BLaER1 treated with 17β-estradiol and CSF1 and Interleukin-3, amounts not matched to agents 10 nM and 100 nM (cell line): ENCODE data around the gene IAH1.
A peak's percentile ranks its signal among the peaks of the same experiment; 100 is the strongest.

Experiments used
- H3K27ac ChIP-seq, 11 experiments: shearing (Covaris generic); formaldehyde crosslinking; 2 replicates each; pipeline ENCODE4 v1.8.1; 2022
- H3K27me3 ChIP-seq, 11 experiments: shearing (Covaris generic); formaldehyde crosslinking; 2 replicates each; pipeline ENCODE4 v1.8.1; 2022
- H3K36me3 ChIP-seq, 11 experiments: shearing (Covaris generic); formaldehyde crosslinking; 2 replicates each; pipeline ENCODE4 v1.8.1; 2022
- H3K4me1 ChIP-seq, 10 experiments: shearing (Covaris generic); formaldehyde crosslinking; 2 replicates each; pipeline ENCODE4 v1.8.1; 2022
- H3K4me2 ChIP-seq, 11 experiments: shearing (Covaris generic); formaldehyde crosslinking; 2 replicates each; pipeline ENCODE4 v1.8.1; 2022
- H3K4me3 ChIP-seq, 10 experiments: shearing (Covaris generic); formaldehyde crosslinking; 2 replicates each; pipeline ENCODE4 v1.8.1; 2022
- H3K9ac ChIP-seq, 11 experiments: shearing (Covaris generic); formaldehyde crosslinking; 2 replicates each; pipeline ENCODE4 v1.8.1; 2022
- H3K9me3 ChIP-seq, 11 experiments: shearing (Covaris generic); formaldehyde crosslinking; replicated peaks in 1 of 11; 2 replicates each; pipeline ENCODE4 v1.8.1; 2022
- H4K20me1 ChIP-seq, 11 experiments: shearing (Covaris generic); formaldehyde crosslinking; 2 replicates each; pipeline ENCODE4 v1.8.1; 2022
- Cebpa-rat ChIP-seq, 11 experiments: shearing (Covaris generic); IDR thresholded peaks; 2 replicates each; pipeline ENCODE4 v1.8.1; 2022

IAH1 gene

GRCh38 chr2:9527995-9528787 is 53.8 kb downstream of the IAH1 start:
- no peak overlapping the region for H3K4me2 ChIP-seq
- no peak for TF ChIP-seq Cebpa-rat (IDR thresholded peaks at IDR 0.05)
- peaks cover 0 to 15% (median 8%) of the 10 kb centered on the region in 10 experiments; a peak in 10 of 20 replicates for H3K4me1 ChIP-seq
- H3K36me3 ChIP-seq = peaks cover 97 to 100% (median 100%) of the 10 kb centered on the region in 11 experiments
- H4K20me1 ChIP-seq = peaks cover 12 to 92% (median 68%) of the 10 kb centered on the region in 11 experiments; a peak in 18 of 22 replicates
- no peak overlapping the region for H3K27ac ChIP-seq
- no peaks in the 10 kb centered on the region for H3K27me3 ChIP-seq
- no peak overlapping the region for H3K9ac ChIP-seq
- no peak overlapping the region for H3K4me3 ChIP-seq
- no peaks in the 10 kb centered on the region for H3K9me3 ChIP-seq

- Histone ChIP-seq H4K20me1 (peaks cover 9 to 69% (median 39%) of the 10 kb centered on the region in 11 experiments; a peak in 15 of 22 replicates), H3K4me1 (peaks cover 40 to 51% (median 50%) of the 10 kb centered on the region in 10 experiments), H3K27ac (peak overlapping the region in 1 of 11 experiments; percentile 91; a peak in 2 of 22 replicates), H3K4me2 (no peak overlapping the region), H3K9me3 (no peaks in the 10 kb centered on the region), H3K4me3 (no peak overlapping the region), H3K36me3 (peaks cover 74 to 93% (median 85%) of the 10 kb centered on the region in 11 experiments), H3K27me3 (no peaks in the 10 kb centered on the region), H3K9ac (0 out of 22 replicates have a peak overlapping the region, but pooled peaks of 1 of the 11 experiments have one; percentile 4)
- TF ChIP-seq Cebpa-rat (IDR thresholded peaks at IDR 0.05) = no peak
These were observed 58.1 kb downstream of the IAH1 start for GRCh38 chr2:9532421-9532820.

GRCh38 chr2:9533663-9534062 is 59.3 kb downstream of the IAH1 start:
- Histone ChIP-seq H3K27ac (peak overlapping the region in 9 of 11 experiments; percentile 21 to 99 (median 88); a peak in 15 of 22 replicates), H3K4me3 (no peak overlapping the region), H4K20me1 (peaks cover 4 to 58% (median 33%) of the 10 kb centered on the region in 11 experiments; a peak in 15 of 22 replicates), H3K36me3 (peaks cover 63 to 81% (median 72%) of the 10 kb centered on the region in 11 experiments), H3K9ac (peak overlapping the region in 1 of 11 experiments; percentile 28; a peak in 1 of 22 replicates), H3K9me3 (no peaks in the 10 kb centered on the region), H3K4me2 (peak overlapping the region; percentile 8 to 91 (median 36); a peak in 15 of 22 replicates), H3K4me1 (peaks cover 41 to 56% (median 51%) of the 10 kb centered on the region in 10 experiments), H3K27me3 (no peaks in the 10 kb centered on the region)
- TF ChIP-seq Cebpa-rat (IDR thresholded peaks at IDR 0.05) = no peak

- Histone ChIP-seq H3K36me3 (peaks cover 48 to 69% (median 57%) of the 10 kb centered on the region in 11 experiments), H3K4me2 (peak overlapping the region; percentile 54 to 91 (median 83)), H3K27ac (peak overlapping the region in 10 of 11 experiments; percentile 88 to 99 (median 94); a peak in 19 of 22 replicates), H3K9me3 (no peaks in the 10 kb centered on the region), H4K20me1 (peaks cover 0 to 43% (median 18%) of the 10 kb centered on the region in 11 experiments; a peak in 13 of 22 replicates), H3K4me1 (peaks cover 53 to 70% (median 59%) of the 10 kb centered on the region in 10 experiments), H3K27me3 (no peaks in the 10 kb centered on the region), H3K4me3 (peak overlapping the region in 1 of 10 experiments; percentile 24; a peak in 1 of 20 replicates), H3K9ac (peak overlapping the region in 7 of 11 experiments; percentile 83 to 91 (median 85); a peak in 9 of 22 replicates)
- TF ChIP-seq Cebpa-rat (IDR thresholded peaks at IDR 0.05) = no peak
These were observed 60.8 kb downstream of the IAH1 start for GRCh38 chr2:9535177-9535576.

GRCh38 chr2:9536504-9536903 is 62.2 kb downstream of the IAH1 start:
- H3K4me1 ChIP-seq = peaks cover 64 to 84% (median 72%) of the 10 kb centered on the region in 10 experiments
- H4K20me1 ChIP-seq = peaks cover 0 to 30% (median 6%) of the 10 kb centered on the region in 11 experiments; a peak in 11 of 22 replicates
- no peaks in the 10 kb centered on the region for H3K27me3 ChIP-seq
- H3K4me3 ChIP-seq = peak overlapping the region in 9 of 10 experiments; percentile 55 to 66 (median 58); a peak in 11 of 20 replicates
- peak overlapping the region; percentile 68 to 91 (median 83) for H3K4me2 ChIP-seq
- peak overlapping the region; percentile 87 to 99 (median 94); a peak in 21 of 22 replicates for H3K27ac ChIP-seq
- peak overlapping the region; percentile 83 to 91 (median 86); a peak in 21 of 22 replicates for H3K9ac ChIP-seq
- TF ChIP-seq Cebpa-rat (IDR thresholded peaks at IDR 0.05) = no peak
- peaks cover 40 to 69% (median 54%) of the 10 kb centered on the region in 11 experiments for H3K36me3 ChIP-seq
- H3K9me3 ChIP-seq = no peaks in the 10 kb centered on the region

- Histone ChIP-seq H3K27ac (peak overlapping the region; percentile 88 to 99 (median 94)), H3K4me3 (peak overlapping the region in 9 of 10 experiments; percentile 17 to 47 (median 36); a peak in 11 of 20 replicates), H3K9me3 (no peaks in the 10 kb centered on the region), H3K27me3 (no peaks in the 10 kb centered on the region), H3K36me3 (peaks cover 40 to 69% (median 54%) of the 10 kb centered on the region in 11 experiments), H3K9ac (peak overlapping the region; percentile 75 to 87 (median 79)), H3K4me2 (peak overlapping the region; percentile 24 to 97 (median 77); a peak in 17 of 22 replicates), H4K20me1 (peaks cover 0 to 25% (median 0%) of the 10 kb centered on the region in 11 experiments; a peak in 5 of 22 replicates), H3K4me1 (peaks cover 69 to 92% (median 82%) of the 10 kb centered on the region in 10 experiments)
- peak in 5 of 11 experiments; percentile 41 to 91 (median 52); a peak in 7 of 22 replicates for TF ChIP-seq Cebpa-rat (IDR thresholded peaks at IDR 0.05)
These were observed 63.7 kb downstream of the IAH1 start for GRCh38 chr2:9538000-9538507.
